Medulla oblongata (tissue), 1 donor: ENCODE results near the gene PELO.
"Not testable (repeated sequence)": the region's sequence is repeated elsewhere in the genome, so short reads cannot be mapped to it uniquely, and the experiment has no call there.

Experiments
- DNase-seq: peaks from one replicate; pipeline ENCODE4 v3.0.0-alpha.2; 2015; ENCODE audit errors: extremely low spot score

The PELO gene, protein sequence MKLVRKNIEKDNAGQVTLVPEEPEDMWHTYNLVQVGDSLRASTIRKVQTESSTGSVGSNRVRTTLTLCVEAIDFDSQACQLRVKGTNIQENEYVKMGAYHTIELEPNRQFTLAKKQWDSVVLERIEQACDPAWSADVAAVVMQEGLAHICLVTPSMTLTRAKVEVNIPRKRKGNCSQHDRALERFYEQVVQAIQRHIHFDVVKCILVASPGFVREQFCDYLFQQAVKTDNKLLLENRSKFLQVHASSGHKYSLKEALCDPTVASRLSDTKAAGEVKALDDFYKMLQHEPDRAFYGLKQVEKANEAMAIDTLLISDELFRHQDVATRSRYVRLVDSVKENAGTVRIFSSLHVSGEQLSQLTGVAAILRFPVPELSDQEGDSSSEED

DNA sequence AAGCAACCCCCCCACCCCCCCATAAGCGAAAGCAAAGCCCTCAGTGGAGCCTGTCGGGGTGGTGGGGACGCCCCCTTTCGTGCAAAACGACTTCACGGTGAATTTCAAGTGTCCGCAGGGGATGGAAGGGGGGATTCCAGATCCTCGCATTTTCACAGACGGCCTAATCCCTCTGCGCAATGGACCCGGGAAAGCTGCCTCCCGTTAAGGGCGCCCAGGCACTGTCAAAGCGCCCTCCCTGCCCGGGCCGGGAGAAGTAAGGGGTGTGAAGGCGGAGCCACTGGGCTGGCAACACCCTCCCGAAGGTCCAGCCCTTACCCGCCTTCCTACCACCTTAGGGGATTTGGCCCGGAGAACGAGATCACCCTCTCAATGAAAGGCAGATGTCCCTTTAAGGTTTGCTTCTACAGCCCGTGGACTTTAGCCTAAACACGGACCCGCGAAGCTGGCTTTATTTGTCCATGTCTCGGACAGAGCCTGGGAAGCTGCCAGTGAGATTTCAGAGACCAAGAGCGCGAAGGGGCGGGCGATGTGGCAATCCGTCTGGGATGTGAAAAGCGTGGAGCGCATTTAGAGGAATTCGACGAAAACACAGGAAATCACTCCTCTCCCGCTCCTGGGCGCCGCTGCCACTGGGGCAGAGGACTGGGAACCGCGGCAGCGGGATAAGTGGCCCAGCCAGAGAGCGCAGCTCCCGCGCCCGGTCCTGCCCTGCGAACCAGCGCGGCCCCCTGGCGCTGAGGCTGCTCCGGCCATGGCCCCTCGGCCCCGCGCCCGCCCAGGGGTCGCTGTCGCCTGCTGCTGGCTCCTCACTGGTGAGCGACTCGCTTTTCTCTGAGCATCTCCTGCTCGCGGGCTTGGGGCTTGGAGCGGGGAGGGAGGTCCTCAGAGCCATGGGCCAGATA lies at the start of gene PELO, which contains the start of gene ITGA1:
Gene PELO (plus strand): TSS at position 317 of the 905 bp plus-strand sequence. CDS start 12,479 bp downstream, outside the sequence.
Gene ITGA1 (plus strand): TSS at position 317 of the 905 bp plus-strand sequence. CDS start 438 bp downstream, at position 755.
- peak; percentile 50 for DNase-seq

DNA sequence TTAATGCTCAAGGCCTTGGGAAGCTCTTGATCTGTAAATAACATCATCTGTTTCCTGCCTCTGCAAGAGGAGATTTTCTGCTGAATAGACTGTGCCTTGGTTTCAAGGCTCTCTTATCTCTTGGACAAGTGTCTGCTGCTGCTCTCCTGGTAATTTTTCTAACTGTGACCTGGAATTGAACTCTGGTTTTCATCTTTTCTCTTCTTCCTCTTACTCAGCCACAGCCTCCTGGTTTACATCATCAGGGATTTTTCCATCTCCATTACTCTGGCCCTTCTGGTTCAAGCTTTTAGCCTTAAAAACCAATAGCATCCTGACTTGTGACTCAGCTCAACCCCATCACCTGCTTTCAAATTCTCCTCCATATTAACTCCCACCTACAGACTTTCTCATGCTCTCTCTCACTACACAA lies 49.6 kb upstream of the PELO start:
- DNase-seq = no peak

DNA sequence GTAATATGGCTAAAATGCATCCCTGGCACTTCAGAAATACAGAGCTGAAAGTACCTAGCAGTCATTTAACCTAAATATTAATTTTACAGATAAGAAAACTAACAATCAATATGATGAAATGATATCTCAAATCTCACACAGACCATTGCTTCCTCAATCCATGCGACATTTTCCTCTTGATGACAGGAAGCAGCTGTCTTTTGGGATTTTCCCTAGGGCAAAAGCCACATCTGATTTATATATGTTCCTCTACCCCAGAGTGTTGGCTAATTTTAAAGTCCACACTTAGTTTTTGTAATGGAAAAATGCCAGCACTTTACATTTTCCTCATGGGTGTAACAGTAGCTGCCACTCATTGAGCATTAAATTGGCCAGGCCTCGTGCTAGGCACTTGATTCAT lies 47.7 kb upstream of the PELO start:
- no peak for DNase-seq

DNA sequence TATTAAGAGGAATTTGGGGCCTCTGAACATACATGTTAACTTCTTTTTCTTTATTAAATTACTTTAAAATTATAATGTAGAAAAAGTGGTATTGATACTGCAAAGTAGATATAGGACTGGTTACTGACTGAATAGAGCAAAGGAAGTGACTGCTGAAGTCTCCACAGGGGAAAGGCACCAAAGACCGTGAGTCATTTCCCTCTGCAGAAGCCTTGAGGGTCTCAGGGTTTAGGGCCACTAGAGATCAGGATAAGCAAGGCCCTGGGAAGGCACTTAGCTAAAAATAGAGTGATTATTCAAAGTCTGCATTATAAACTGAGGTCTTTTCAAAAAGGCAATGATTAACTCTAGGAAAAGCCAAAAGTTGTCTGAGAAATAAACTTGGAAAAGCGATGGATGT lies 44.7 kb upstream of the PELO start:
- no peak for DNase-seq

DNA sequence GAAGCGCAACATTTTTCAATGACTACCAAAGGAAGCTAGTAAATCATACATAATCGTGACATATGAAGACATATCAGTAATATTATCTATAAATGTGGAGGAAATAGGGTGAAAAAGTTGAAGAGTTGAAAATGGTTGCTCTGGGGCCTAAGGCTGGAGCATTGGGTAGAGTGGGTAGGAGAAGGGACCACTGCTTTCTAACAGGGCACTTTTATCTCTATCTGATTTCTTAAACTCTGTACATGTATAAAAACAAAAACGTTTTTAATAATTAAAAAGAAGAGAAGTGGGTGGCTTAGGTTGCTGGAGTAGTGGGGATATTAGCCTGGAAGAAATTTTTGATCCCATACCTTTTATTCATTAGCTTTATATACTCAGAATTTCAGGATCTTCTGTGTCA lies 44.2 kb upstream of the PELO start:
- DNase-seq = no peak

DNA sequence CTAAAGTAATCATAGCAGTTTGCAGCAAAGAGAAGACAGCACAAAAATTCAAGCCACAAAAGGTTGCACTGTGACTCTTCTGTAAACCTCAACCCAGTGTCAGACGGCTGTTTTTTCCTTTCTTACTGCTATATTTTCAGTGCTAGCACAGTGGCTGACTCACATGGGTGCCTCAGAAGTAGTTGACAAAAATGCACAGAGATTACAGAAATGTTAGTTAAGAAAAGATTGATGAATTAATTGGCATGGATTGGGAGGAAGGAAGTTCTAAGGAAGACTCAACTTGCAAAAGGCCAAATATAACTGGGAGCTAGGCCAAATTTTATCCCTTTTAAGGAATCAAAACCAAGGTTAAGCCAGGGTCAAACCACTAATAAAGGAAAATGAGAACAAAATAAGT lies 43.7 kb upstream of the PELO start:
- no peak for DNase-seq

DNA sequence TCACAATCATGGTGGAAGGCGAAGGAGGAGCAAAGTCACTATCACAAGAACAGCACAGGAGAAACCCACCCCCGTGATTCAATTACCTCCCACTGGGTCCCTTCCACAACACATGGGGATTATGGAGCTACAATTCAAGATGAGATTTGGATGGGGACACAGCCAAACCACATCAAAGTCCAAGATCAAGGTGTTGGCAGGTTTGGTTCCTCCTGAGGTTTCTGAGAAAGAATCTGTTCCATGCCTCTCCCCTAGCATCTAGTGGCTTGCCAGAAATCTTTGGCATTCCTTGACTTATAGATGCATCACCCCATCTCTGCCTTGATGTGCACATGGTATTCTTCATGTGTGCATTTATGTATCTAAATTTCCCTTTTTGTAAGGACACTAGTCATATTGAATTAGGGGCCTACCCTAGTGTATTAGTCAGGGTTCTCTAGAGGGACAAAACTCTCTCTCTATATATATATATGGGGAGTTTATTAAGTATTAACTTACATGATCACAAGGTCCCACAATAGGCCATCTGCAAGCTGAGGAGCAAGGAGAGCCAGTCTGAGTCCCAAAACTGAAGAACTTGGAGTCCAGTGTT lies 42.8 kb upstream of the PELO start:
- DNase-seq = not testable (repeated sequence)

DNA sequence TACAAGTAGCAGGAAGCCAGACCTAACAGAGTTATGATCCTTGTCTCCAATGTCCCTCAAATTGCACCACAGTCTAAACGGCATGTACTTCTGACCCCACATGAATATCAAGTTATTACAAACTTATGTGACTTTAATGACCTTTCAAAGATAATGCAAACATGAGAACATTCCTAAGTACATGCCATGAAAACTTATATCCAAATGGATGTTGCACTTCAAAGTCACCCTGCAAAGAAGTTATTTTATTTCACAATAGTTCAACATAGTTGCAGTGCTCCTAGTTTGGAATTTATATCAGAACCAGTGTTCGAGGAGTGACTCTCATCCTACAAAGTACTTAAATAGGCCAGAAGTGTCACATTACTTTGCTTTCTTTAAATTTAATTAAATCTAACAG lies 41.2 kb upstream of the PELO start:
- no peak for DNase-seq

DNA sequence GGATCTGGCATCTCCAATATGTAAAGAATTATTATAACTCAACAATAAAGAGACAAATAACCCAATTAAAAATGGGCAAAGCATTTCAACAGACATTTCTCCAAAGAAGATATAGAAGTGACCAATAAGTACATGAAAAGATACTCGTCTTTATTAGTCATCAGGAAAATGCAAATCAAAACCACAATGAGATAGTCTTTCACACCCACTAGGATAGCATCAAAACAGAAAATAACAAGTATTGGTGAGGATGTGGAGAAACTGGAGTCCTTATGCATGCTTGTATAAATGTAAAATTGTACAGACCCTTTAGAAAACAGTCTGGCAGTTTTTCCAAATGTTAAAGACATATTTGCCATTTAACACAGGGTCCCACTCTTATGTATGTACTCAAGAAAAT lies 39.1 kb upstream of the PELO start:
- DNase-seq = no peak

DNA sequence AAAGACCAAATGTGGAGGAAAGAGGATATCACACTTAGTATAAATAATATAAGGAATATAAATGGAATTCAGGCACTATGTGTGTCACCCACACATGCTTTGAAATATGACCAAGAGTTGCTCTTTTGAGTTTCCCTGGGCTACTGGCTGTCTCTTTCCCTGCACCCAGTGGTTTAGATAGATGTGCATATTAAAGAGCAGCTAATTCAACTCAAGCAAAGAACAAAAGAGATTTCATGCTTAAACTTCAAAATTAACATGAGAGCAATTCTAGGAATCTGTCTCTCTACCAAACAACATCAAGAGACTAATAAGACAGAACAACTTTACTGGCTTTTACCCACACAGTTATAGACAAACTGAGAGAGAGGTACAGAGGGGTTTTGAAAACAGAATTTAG lies 38.0 kb upstream of the PELO start:
- DNase-seq = no peak

DNA sequence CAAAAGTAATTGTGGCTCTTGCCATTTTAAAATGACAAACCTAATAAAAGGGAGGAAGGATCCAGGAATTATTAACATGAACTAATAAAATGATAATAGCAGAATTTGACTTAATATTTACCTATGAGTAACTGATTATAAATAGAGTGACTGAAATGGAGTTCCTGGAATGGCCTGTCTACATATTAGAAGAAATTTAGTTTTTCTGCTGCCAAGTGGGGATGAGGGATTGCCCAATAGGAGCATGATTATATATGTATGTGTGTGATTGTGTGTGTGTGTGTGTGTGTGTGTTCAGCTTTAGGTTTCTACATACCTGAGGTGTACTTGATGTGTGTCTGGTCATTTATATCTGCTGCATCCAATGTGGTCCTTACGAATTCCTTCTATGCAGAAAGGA lies 36.6 kb upstream of the PELO start:
- no peak for DNase-seq

DNA sequence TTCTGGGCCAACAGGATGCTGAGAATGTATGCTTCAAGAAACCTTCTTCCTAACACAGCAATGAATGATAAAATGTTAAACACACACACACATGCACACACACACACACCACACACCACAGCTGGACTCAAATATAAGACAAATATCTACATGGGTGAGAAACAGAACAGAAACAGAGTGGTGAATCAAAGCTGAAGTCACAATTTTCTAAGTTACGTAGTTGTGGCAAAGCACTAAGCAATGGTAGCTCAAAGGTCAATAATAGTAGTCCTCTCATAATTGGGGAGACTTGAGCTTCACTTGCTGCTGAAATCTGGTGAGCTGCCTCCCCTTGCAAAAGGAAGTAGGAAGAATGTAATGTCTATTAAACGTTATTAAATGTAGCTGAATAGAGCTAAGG lies 33.7 kb upstream of the PELO start:
- no peak for DNase-seq

DNA sequence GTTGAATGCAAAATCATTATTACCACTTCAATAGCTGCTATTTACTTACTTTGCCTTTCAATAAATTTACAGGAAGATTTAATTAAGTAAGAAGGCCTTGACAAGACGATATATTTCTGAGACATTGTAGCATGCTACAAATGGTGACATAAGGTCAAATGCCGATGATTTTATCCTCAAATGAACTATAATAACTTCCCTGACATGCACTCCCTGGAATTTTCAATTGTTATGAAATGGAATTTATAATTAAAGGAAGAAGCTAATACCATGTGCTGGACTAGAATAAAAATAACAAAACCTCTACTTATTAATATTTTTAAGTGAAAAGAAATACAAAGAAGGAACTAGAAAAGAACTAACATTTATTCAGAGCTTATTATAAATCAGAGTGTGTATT lies 30.2 kb upstream of the PELO start:
- DNase-seq = no peak

DNA sequence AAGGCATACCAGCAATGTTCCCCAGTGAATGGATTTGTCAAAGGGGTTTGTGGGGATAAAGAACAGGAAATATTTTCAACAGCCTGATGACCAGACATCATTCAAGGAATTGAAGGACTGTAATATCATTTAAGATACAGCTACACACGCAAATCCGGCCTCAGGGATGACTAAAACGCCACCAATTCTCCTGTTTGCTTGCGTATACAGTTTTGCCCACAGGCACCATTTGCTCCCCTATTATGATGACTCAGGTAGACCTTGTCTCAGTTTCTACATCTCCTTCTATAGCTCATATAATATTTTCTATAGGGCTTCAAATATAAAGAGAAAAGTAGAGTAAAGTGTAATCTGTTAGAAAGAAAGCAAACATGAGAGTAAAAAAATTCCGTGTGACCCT lies 29.7 kb upstream of the PELO start:
- DNase-seq = no peak

DNA sequence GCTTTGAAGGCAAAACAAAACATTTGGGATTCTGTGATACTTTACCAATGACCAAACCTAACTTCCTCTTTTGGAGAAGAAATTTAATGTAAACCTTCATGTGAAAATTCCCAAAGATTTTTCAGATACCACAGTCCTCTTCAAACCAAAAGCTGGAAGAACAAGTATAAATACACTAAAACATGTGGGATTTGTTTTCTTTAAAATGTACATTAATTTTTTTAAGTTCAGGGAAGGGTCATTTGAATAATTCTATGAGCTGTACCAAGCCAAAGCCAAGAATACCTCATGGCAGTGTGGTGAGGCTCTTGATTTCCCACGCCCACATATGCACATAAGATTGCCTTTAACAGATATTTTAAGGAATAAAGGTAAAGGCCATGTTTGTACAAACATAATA lies 28.4 kb upstream of the PELO start:
- DNase-seq = no peak

DNA sequence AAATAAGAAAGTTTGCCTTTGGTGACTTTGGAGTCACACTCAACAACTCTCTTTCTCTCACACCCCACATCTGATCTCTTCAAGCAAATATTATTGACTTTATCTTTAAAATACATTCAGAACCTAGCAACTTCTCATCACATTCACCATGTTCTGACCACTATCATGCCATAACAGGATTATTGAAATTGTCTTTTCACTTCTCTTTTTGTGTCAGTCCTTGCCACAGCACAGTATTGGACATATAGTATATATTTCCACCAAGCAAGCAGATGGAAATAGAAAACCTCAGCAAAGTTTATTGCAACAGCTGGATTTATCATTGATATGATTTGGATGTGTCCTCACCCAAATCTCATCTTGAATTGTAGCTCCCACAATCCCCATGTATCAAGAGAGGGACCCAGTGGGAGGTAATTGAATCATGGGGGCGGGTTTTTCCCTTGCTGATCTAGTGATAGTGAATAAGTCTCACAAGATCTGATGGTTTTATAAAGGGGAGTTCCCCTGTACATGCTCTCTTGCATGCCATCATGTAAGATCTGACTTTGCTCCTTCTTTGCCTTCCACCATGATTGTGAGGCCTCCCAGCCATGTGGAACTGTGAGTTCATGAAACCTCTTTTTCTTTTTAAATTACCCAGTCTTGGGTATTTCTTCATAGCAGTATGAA lies 26.9 kb upstream of the PELO start:
- no peak for DNase-seq

DNA sequence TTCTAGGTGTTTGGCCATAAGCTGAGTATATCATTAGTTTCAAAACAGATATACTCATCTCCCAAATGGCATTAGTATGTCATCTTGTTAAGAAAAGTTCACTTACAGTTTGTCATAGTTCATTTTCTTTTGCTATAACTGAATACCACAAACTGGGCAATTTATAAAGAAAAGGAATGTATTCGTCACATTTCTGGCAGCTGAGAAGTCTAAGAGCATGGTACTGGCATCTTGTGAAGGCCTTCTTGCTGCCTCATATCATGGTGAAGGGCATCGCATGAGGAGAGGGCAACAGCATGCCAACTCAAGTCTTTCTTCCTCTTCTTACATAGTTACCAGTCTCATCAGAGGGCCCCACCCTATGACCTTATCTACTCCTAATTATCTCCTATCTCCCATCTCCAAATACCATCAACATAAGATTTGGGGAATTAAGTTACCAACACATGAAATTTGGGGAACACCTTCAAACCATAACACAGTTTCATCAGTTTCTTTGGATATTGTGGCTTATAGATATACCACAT lies 20.4 kb upstream of the PELO start:
- no peak for DNase-seq

DNA sequence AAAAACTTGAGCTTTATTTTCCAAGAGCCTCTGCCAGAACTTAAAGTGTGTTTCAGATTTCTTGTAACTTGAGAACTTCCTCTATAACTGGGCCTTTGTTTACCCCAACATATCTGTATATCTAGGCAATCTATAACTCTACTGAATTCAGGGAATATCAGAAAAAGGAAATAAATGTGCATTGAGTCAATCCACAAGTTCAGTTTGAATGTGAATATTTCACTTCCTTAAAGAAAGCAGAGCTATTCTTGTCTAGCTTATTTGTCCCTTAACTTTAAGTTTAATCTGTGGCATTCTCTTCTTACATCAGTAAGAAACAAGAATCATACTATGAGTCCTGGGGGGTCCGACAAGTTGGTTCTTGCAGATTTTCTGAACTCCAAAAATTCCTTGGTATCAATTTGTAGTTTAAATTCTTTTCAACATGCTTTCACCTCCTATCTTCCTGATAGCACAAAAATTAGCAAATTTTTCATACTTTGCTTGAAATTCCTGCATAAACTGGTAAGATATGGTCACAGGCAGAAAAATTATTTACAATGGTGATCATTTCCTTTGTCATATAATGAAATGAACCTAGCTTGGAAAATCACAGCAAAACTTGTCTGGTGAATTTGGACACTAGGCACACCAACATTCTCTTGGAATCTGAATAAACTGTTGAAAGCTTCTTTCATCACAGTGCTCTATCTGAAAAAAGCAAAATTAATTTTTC lies 19.8 kb upstream of the PELO start:
- DNase-seq = no peak

DNA sequence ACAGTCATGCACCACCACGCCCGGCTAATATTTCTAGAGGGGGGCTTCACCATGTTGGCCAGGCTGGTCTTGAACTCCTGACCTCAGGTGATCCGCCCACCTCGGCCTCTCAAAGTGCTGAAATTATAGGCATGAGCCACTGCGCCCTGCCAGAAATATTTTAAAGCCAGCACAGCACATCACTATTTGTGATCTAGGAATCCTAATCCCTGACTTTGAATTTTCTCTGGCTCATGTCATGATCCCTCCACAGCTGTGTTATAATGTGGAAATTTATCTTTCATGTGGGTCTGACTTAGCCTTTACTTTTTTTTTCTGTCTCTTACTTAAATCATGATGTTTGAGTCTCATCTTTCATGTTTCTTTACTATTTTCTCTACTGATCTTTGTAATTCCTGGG lies 18.7 kb upstream of the PELO start:
- no peak for DNase-seq

DNA sequence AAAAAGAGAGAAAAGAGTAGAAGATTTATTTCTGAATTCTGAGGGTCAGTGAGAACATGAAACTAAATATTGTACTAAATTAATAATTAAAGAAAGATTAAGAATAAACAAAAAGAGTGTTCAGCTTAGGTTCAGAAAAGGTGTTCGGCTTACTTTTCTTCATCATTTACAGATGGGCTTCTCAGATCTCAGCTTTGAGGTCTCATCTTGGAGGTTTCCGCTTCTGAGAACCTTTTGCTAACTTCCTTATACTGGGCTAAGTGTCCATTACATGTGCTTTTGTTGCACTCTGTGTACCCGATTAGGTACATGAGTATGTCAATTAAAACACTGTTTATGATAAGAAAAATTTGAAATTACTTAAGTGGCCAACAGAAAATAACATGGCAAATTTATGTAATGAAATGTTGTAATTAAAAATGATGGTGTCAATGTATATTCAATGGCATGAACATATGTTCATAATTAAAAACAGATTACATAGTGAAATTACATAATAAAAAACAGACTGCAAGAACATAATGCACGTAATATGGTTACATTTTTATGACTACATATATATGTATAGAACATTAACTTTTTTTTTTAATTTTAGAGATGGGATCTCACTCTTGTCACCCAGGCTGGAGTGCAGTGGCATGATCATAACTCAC lies 17.3 kb upstream of the PELO start:
- no peak for DNase-seq
